Jurkat, Clone E6-1 (cell line): ENCODE results near the gene MARS1.

Source experiments
- DNase-seq: peaks from one replicate; pipeline ENCODE4 v3.0.0-alpha.2; 2011; ENCODE audit warnings: low read depth, low spot score
- H3K4me3 ChIP-seq: 2 replicates; pipeline ENCODE4 v1.5.1; 2011; ENCODE audit warnings: mild to moderate bottlenecking, low read length, control low read depth, moderate library complexity

MARS1 gene

GRCh38 chr12:57456145-57456700, 31.6 kb upstream of the MARS1 start:
- H3K4me3 ChIP-seq: no peak overlapping the region
- peak; percentile 65 for DNase-seq

GRCh38 chr12:57456737-57457490, 31.0 kb upstream of the MARS1 start:
- no peak for DNase-seq
- no peak overlapping the region for H3K4me3 ChIP-seq

GRCh38 chr12:57458665-57459054, 29.2 kb upstream of the MARS1 start:
- DNase-seq: no peak
- peak overlapping the region; percentile 60 for H3K4me3 ChIP-seq

GRCh38 chr12:57459055-57459749, 28.7 kb upstream of the MARS1 start:
- peak; percentile 97 for DNase-seq

GRCh38 chr12:57459750-57460467, 28.0 kb upstream of the MARS1 start, which contains the start of gene GLI1:
Gene GLI1 (plus strand): TSS chr12:57459785. CDS start chr12:57463692, 3,907 bp downstream.
- no peak for DNase-seq
- H3K4me3 ChIP-seq: peak within 1 kb of the TSS; percentile 60

More at GRCh38 chr12:57459055-57459749, 28.7 kb upstream of the MARS1 start:
- peak overlapping the region; percentile 60 for H3K4me3 ChIP-seq

GRCh38 chr12:57460468-57460784, 27.4 kb upstream of the MARS1 start:
- H3K4me3 ChIP-seq: peak overlapping the region; percentile 60
- no peak for DNase-seq

- DNase-seq: no peak
- peak overlapping the region; percentile 67 for H3K4me3 ChIP-seq
Measured at GRCh38 chr12:57460841-57461275, 27.0 kb upstream of the MARS1 start.

GRCh38 chr12:57461276-57461916, 26.5 kb upstream of the MARS1 start:
- peak overlapping the region; percentile 67 for H3K4me3 ChIP-seq
- no peak for DNase-seq

GRCh38 chr12:57461917-57462250, 26.0 kb upstream of the MARS1 start:
- no peak for DNase-seq
- peak overlapping the region; percentile 67 for H3K4me3 ChIP-seq

- DNase-seq: peak; percentile 87
- peak overlapping the region; percentile 67 for H3K4me3 ChIP-seq
Measured at GRCh38 chr12:57462251-57462911, 25.5 kb upstream of the MARS1 start.

- no peak for DNase-seq
- no peak overlapping the region for H3K4me3 ChIP-seq
Measured at GRCh38 chr12:57462912-57463253, 25.0 kb upstream of the MARS1 start.

- DNase-seq: no peak
Measured at GRCh38 chr12:57464569-57464968, 23.3 kb upstream of the MARS1 start.

GRCh38 chr12:57465030-57465746, 22.7 kb upstream of the MARS1 start:
- no peak for DNase-seq

More at GRCh38 chr12:57464569-57464968, 23.3 kb upstream of the MARS1 start:
- H3K4me3 ChIP-seq: no peak overlapping the region

GRCh38 chr12:57465747-57466505, 21.9 kb upstream of the MARS1 start:
- DNase-seq: no peak
- no peak overlapping the region for H3K4me3 ChIP-seq

More at GRCh38 chr12:57465030-57465746, 22.7 kb upstream of the MARS1 start:
- no peak overlapping the region for H3K4me3 ChIP-seq

GRCh38 chr12:57467212-57467874, 20.5 kb upstream of the MARS1 start:
- DNase-seq: no peak
- no peak overlapping the region for H3K4me3 ChIP-seq

- DNase-seq: no peak
- H3K4me3 ChIP-seq: no peak overlapping the region
Measured at GRCh38 chr12:57467915-57468314, 20.0 kb upstream of the MARS1 start.
